Measurements from ENCODE around the gene SLC5A10.

SLC5A10 gene

GRCh38 chr17:18963126-18964017 lies 11.4 kb downstream of the SLC5A10 start:
- Histone ChIP-seq H3K9ac (ENCODE audit: low read length) (no peak overlapping the region), H3K4me1 (ENCODE audit: insufficient read depth, low read length, severe bottlenecking) (no peaks in the 10 kb centered on the region), H3K9me3 (ENCODE audit: low read length) (no peaks in the 10 kb centered on the region), H2AFZ (ENCODE audit: low read length) (no peak overlapping the region), H3K9me2 (ENCODE audit: low read depth, low read length) (no peaks in the 10 kb centered on the region), H3K79me2 (ENCODE audit: insufficient read depth, low read length) (no peaks in the 10 kb centered on the region), H3K4me3 (ENCODE audit: low read depth, low read length, poor library complexity, severe bottlenecking) (no peak overlapping the region), H3F3A (ENCODE audit: insufficient read depth, low read length) (no peaks in the 10 kb centered on the region), H3K27ac (ENCODE audit: low read depth, low read length, poor library complexity, severe bottlenecking) (no peak overlapping the region), H3K36me3 (ENCODE audit: insufficient read depth, low read length) (no peaks in the 10 kb centered on the region), H4K20me1 (ENCODE audit: insufficient read depth, low read length) (no peaks in the 10 kb centered on the region), H3K27me3 (ENCODE audit: insufficient read depth, low read length) (no peaks in the 10 kb centered on the region), H3K4me2 (ENCODE audit: low read length) (no peak overlapping the region)
- TF ChIP-seq EZH2 (IDR thresholded peaks at IDR 0.05; ENCODE audit: borderline replicate concordance, low read length) (no peak), CTCF (IDR thresholded peaks at IDR 0.05; ENCODE audit: low read length) (no peak)

GRCh38 chr17:18964018-18964351 lies 12.0 kb downstream of the SLC5A10 start:
- Histone ChIP-seq H3K9me3 (ENCODE audit: low read length) (no peaks in the 10 kb centered on the region), H3K27me3 (ENCODE audit: insufficient read depth, low read length) (no peaks in the 10 kb centered on the region), H3F3A (ENCODE audit: insufficient read depth, low read length) (no peaks in the 10 kb centered on the region), H3K36me3 (ENCODE audit: insufficient read depth, low read length) (no peaks in the 10 kb centered on the region), H3K27ac (ENCODE audit: low read depth, low read length, poor library complexity, severe bottlenecking) (no peak overlapping the region), H3K4me1 (ENCODE audit: insufficient read depth, low read length, severe bottlenecking) (no peaks in the 10 kb centered on the region), H3K4me2 (ENCODE audit: low read length) (no peak overlapping the region), H3K79me2 (ENCODE audit: insufficient read depth, low read length) (no peaks in the 10 kb centered on the region), H3K4me3 (ENCODE audit: low read depth, low read length, poor library complexity, severe bottlenecking) (no peak overlapping the region), H3K9me2 (ENCODE audit: low read depth, low read length) (no peaks in the 10 kb centered on the region), H3K9ac (ENCODE audit: low read length) (no peak overlapping the region), H4K20me1 (ENCODE audit: insufficient read depth, low read length) (no peaks in the 10 kb centered on the region), H2AFZ (ENCODE audit: low read length) (no peak overlapping the region)
- no peak for TF ChIP-seq CTCF (IDR thresholded peaks at IDR 0.05; ENCODE audit: low read length)
- no peak for TF ChIP-seq EZH2 (IDR thresholded peaks at IDR 0.05; ENCODE audit: borderline replicate concordance, low read length)

GRCh38 chr17:18964550-18964949 lies 12.6 kb downstream of the SLC5A10 start:
- no peaks in the 10 kb centered on the region for H3K9me3 ChIP-seq (ENCODE audit: low read length)
- H3K9me2 ChIP-seq (ENCODE audit: low read depth, low read length): no peaks in the 10 kb centered on the region
- H3K4me3 ChIP-seq (ENCODE audit: low read depth, low read length, poor library complexity, severe bottlenecking): no peak overlapping the region
- no peaks in the 10 kb centered on the region for H3K27me3 ChIP-seq (ENCODE audit: insufficient read depth, low read length)
- H3K4me1 ChIP-seq (ENCODE audit: insufficient read depth, low read length, severe bottlenecking): no peaks in the 10 kb centered on the region
- no peak overlapping the region for H3K9ac ChIP-seq (ENCODE audit: low read length)
- TF ChIP-seq CTCF (IDR thresholded peaks at IDR 0.05; ENCODE audit: low read length) (no peak), EZH2 (IDR thresholded peaks at IDR 0.05; ENCODE audit: borderline replicate concordance, low read length) (no peak)
- H4K20me1 ChIP-seq (ENCODE audit: insufficient read depth, low read length): no peaks in the 10 kb centered on the region
- H3K27ac ChIP-seq (ENCODE audit: low read depth, low read length, poor library complexity, severe bottlenecking): no peak overlapping the region
- no peaks in the 10 kb centered on the region for H3F3A ChIP-seq (ENCODE audit: insufficient read depth, low read length)
- no peaks in the 10 kb centered on the region for H3K36me3 ChIP-seq (ENCODE audit: insufficient read depth, low read length)
- H2AFZ ChIP-seq (ENCODE audit: low read length): no peak overlapping the region
- no peaks in the 10 kb centered on the region for H3K79me2 ChIP-seq (ENCODE audit: insufficient read depth, low read length)
- H3K4me2 ChIP-seq (ENCODE audit: low read length): no peak overlapping the region
